Measurements from ENCODE around the gene NCAPH2. TPM values are rescaled to one million over a fixed set of nuclear protein-coding genes. Genes with fewer than 3 reads are reported as not detected.

The NCAPH2 gene
- total and polyA plus RNA-seq, 2 of the 13 experiments (the other 11 are each of a cell fraction or from before 2014, with no cell fraction given) = 28.1 to 64.4 TPM

GRCh38 chr22:50530877-50531545 lies 23.0 kb downstream of the NCAPH2 start (continued):
- no peak for TF ChIP-seq ZBTB14 (CRISPR knock-in tag; IDR thresholded peaks at IDR 0.05)
- TF ChIP-seq IKZF5 (CRISPR knock-in tag; IDR thresholded peaks at IDR 0.05) = no peak
- no peak for TF ChIP-seq MED8 (CRISPR knock-in tag; IDR thresholded peaks at IDR 0.05; ENCODE audit: insufficient replicate concordance)
- TF ChIP-seq MED1 (CRISPR knock-in tag; IDR thresholded peaks at IDR 0.05) = no peak
- TF ChIP-seq PITX1 (CRISPR knock-in tag; IDR thresholded peaks at IDR 0.05) = 0 out of 2 replicates have a peak, but pooled peaks have one; percentile 12
- no peak for TF ChIP-seq NFIB (CRISPR knock-in tag; IDR thresholded peaks at IDR 0.05; ENCODE audit: borderline replicate concordance)
- TF ChIP-seq ZNF670 (CRISPR knock-in tag; IDR thresholded peaks at IDR 0.05; ENCODE audit: borderline replicate concordance) = 0 out of 2 replicates have a peak, but pooled peaks have one; percentile 32
- TF ChIP-seq ELF1 (CRISPR knock-in tag; IDR thresholded peaks at IDR 0.05) = no peak
- no peak for TF ChIP-seq ZKSCAN8 (CRISPR knock-in tag; IDR thresholded peaks at IDR 0.05; ENCODE audit: borderline replicate concordance)
- TF ChIP-seq MEIS1 (CRISPR knock-in tag; IDR thresholded peaks at IDR 0.05; ENCODE audit: borderline replicate concordance) = peak; percentile 73; the same call in 1 of the 2 replicates
- TF ChIP-seq RERE (CRISPR knock-in tag; IDR thresholded peaks at IDR 0.05; ENCODE audit: low read depth) = peak; percentile 9; the same call in 1 of the 2 replicates
- TF ChIP-seq ZNF44 (CRISPR knock-in tag; IDR thresholded peaks at IDR 0.05) = no peak
- no peak; the same call in 1 of the 2 replicates for TF ChIP-seq PHF20 (CRISPR knock-in tag; IDR thresholded peaks at IDR 0.05)
- TF ChIP-seq ZNF33B (CRISPR knock-in tag; IDR thresholded peaks at IDR 0.05) = no peak
- TF ChIP-seq MAFK (conservative IDR thresholded peaks at IDR 0.05 in 1 of 2, IDR thresholded peaks at IDR 0.05 in 1 of 2; ENCODE audit: low read length in 2 of 2) = no peak
- peak; percentile 79; the same call in 1 of the 2 replicates for TF ChIP-seq SMYD3 (CRISPR knock-in tag; IDR thresholded peaks at IDR 0.05)
- TF ChIP-seq MTERF4 (CRISPR knock-in tag; IDR thresholded peaks at IDR 0.05) = no peak; the same call in 1 of the 2 replicates
- no peak for TF ChIP-seq ARHGAP35 (CRISPR knock-in tag; IDR thresholded peaks at IDR 0.05; ENCODE audit: borderline replicate concordance)
- peak; percentile 4 for TF ChIP-seq MEF2D (CRISPR knock-in tag; IDR thresholded peaks at IDR 0.05)
- no peak for TF ChIP-seq CAMTA2 (CRISPR knock-in tag; IDR thresholded peaks at IDR 0.05; ENCODE audit: borderline replicate concordance)
- no peak for TF ChIP-seq NPAS2 (CRISPR knock-in tag; IDR thresholded peaks at IDR 0.05; ENCODE audit: borderline replicate concordance)

Data from HepG2 (cell line).